SU-DHL-6 (cell line): Measurements from ENCODE around the gene FRAT1.

Experiments
- H2AFZ ChIP-seq: fragments of 200-600 bp; sonication (generic); 2 replicates; pipeline ENCODE4 v1.6.1; 2014; ENCODE audit warnings: low read depth, mild to moderate bottlenecking, moderate library complexity, mixed read lengths, antibody characterized with exemption, low read length; ENCODE audit not compliant: severe bottlenecking
- H3F3A ChIP-seq: fragments of 200-600 bp; shearing (Covaris generic); 2 replicates; pipeline ENCODE4 v1.6.0; 2016; ENCODE audit warnings: antibody characterized with exemption, mild to moderate bottlenecking; ENCODE audit not compliant: insufficient read depth
- H3K27ac ChIP-seq: fragments of 200-600 bp; sonication (generic); 2 replicates; pipeline ENCODE4 v1.5.1; 2016; ENCODE audit warnings: low read depth, mild to moderate bottlenecking, low read length, moderate library complexity, mixed read lengths
- H3K27me3 ChIP-seq: fragments of 200-600 bp; sonication (generic), shearing (Covaris generic); 2 replicates; pipeline ENCODE4 v1.6.0; 2014; ENCODE audit warnings: mild to moderate bottlenecking, low read length
- H3K36me3 ChIP-seq: fragments of 200-600 bp; sonication (generic); 2 replicates; pipeline ENCODE4 v1.6.1; 2014; ENCODE audit warnings: mild to moderate bottlenecking, low read length, mixed read lengths
- H3K4me2 ChIP-seq: fragments of 300-600, 200-600 bp; shearing (Covaris generic), sonication (generic); 2 replicates; pipeline ENCODE4 v1.6.0; 2014; ENCODE audit warnings: low read length, low read depth, mild to moderate bottlenecking; ENCODE audit not compliant: poor library complexity, severe bottlenecking
- H3K4me3 ChIP-seq: fragments of 200-600 bp; sonication (generic); 2 replicates; pipeline ENCODE4 v1.5.1; 2014; ENCODE audit warnings: antibody characterized with exemption, low read length, mild to moderate bottlenecking, mixed read lengths; ENCODE audit not compliant: insufficient read depth, poor library complexity, severe bottlenecking
- H3K79me2 ChIP-seq: fragments of 200-600 bp; sonication (generic); 2 replicates; pipeline ENCODE4 v1.6.1; 2014; ENCODE audit warnings: mild to moderate bottlenecking, low read length, moderate library complexity; ENCODE audit not compliant: insufficient read depth
- H3K9ac ChIP-seq: fragments of 200-600 bp; sonication (generic); 2 replicates; pipeline ENCODE4 v1.7.0; 2014; ENCODE audit warnings: mild to moderate bottlenecking, low read length
- H3K9me2 ChIP-seq: fragments of 200-600 bp; sonication (generic); replicated peaks from 2 replicates; pipeline ENCODE4 v1.6.1; 2014; ENCODE audit warnings: low read length; ENCODE audit not compliant: insufficient read depth
- H3K9me3 ChIP-seq: fragments of 200-600 bp; sonication (generic); 2 replicates; pipeline ENCODE4 v1.6.1; 2014; ENCODE audit warnings: low read length, mixed read lengths; ENCODE audit not compliant: insufficient read depth
- H4K20me1 ChIP-seq: fragments of 200-600 bp; sonication (generic); 2 replicates; pipeline ENCODE4 v1.6.1; 2014; ENCODE audit warnings: low read depth, mild to moderate bottlenecking, antibody characterized with exemption, low read length, moderate library complexity, mixed read lengths
- CTCF ChIP-seq: fragments of 200-600 bp; sonication (generic); IDR thresholded peaks from one replicate; pipeline ENCODE4 v1.5.1; 2017; ENCODE audit warnings: antibody characterized with exemption, mild to moderate bottlenecking, low read length, moderate library complexity; ENCODE audit not compliant: insufficient read depth, poor library complexity, severe bottlenecking
- EZH2phosphoT487 ChIP-seq: fragments of 200-600 bp; sonication (generic), shearing (Covaris generic); conservative IDR thresholded peaks from 2 replicates; pipeline ENCODE4 v1.6.1; 2018; ENCODE audit warnings: mild to moderate bottlenecking, antibody characterized with exemption, low read length, moderate library complexity, mixed read lengths

Gene FRAT1

GRCh38 chr10:97328646-97329453 lies 9.8 kb downstream of the FRAT1 start:
- Histone ChIP-seq H3K9me2 (no peaks in the 10 kb centered on the region), H3K79me2 (no peaks in the 10 kb centered on the region), H3F3A (no peaks in the 10 kb centered on the region), H3K4me3 (no peak overlapping the region), H3K27ac (no peak overlapping the region), H3K27me3 (no peaks in the 10 kb centered on the region), H3K9me3 (no peaks in the 10 kb centered on the region), H2AFZ (no peak overlapping the region), H3K4me2 (no peak overlapping the region), H4K20me1 (no peaks in the 10 kb centered on the region), H3K36me3 (no peaks in the 10 kb centered on the region), H3K9ac (no peak overlapping the region)
- TF ChIP-seq EZH2phosphoT487 = no peak
- TF ChIP-seq CTCF = no peak

DNA sequence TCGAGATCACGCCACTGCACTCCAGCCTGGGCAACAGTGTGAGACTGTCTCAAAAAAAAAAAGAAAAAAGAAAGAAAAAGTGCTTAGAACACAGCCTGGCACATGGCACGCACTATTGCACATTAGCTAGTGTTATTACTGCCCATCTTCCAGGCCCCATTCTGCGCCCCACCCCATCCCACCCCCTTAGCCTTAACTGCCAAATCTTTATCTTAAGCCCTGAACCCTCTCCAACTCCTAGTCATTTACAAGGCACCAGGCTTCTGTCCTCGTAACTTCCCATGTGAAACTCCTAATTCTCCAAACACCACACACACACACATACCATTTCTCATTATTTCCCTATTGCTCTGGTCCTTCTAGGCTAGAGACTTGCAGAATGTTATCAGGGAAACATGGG lies 10.7 kb downstream of the FRAT1 start:
- Histone ChIP-seq H3F3A (no peaks in the 10 kb centered on the region), H3K27ac (no peak overlapping the region), H2AFZ (no peak overlapping the region), H3K9me3 (no peaks in the 10 kb centered on the region), H3K4me2 (no peak overlapping the region), H3K4me3 (no peak overlapping the region), H3K9ac (no peak overlapping the region), H3K79me2 (no peaks in the 10 kb centered on the region), H4K20me1 (no peaks in the 10 kb centered on the region), H3K36me3 (no peaks in the 10 kb centered on the region), H3K9me2 (no peaks in the 10 kb centered on the region), H3K27me3 (no peaks in the 10 kb centered on the region)
- TF ChIP-seq EZH2phosphoT487 = no peak
- TF ChIP-seq CTCF = no peak

DNA sequence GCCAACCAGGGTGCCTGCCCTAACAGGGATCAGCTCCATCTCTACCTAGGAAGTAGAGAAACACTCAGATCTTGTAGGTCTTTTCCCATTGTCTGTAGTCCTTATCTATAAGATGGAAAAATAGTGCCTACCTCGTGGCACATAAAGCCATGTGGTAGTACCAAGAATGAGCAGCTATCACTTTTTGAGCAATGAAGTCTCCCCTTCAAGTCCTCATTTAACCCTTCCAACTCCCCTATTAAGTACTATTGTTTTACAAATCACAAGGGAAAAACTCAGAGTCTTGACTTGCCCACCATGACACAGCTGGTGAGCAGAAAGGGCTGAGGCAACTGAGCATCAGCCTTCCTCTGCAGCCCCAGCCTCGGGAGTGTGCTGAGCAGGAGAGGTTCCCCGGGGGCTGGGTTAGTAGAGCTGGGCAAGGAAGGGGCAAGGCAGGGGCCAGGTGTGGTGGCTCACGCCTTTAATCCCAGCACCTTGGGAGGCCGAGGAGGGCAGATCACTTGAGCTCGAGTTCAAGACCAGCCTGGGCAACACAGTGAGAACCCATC lies 12.2 kb downstream of the FRAT1 start:
- peaks cover 5% of the 10 kb centered on the region; the same call in 1 of the 2 replicates for H3F3A ChIP-seq
- no peak overlapping the region for H3K4me2 ChIP-seq
- no peaks in the 10 kb centered on the region for H3K9me2 ChIP-seq
- no peak for TF ChIP-seq EZH2phosphoT487
- TF ChIP-seq CTCF = no peak
- no peaks in the 10 kb centered on the region for H3K27me3 ChIP-seq
- H3K9ac ChIP-seq = no peak overlapping the region
- H3K79me2 ChIP-seq = no peaks in the 10 kb centered on the region
- H3K27ac ChIP-seq = no peak overlapping the region
- H4K20me1 ChIP-seq = no peaks in the 10 kb centered on the region
- H3K9me3 ChIP-seq = no peaks in the 10 kb centered on the region
- no peaks in the 10 kb centered on the region for H3K36me3 ChIP-seq
- no peak overlapping the region for H2AFZ ChIP-seq
- H3K4me3 ChIP-seq = no peak overlapping the region
